Mesenteric fat pad (tissue), 1 donor: ENCODE results near the gene REPS2. TPM values are rescaled to one million over a fixed set of nuclear protein-coding genes. Genes with fewer than 3 reads are reported as not detected.

Experiments
- DNase-seq: peaks from one replicate; pipeline ENCODE4 v3.0.0-alpha.2; 2020; ENCODE audit warnings: low spot score
- total RNA-seq: library from RNA; stranded (reverse); fragmentation: NEBNext Ultra II Directional; extraction: Animal tissue kit (Norgen Biotek cat#: 25700); gene quantifications from one replicate; pipeline ENCODE4 v1.2.1, GENCODE V29; 2021
- donor health status: DM: yes; HTN: yes; CAD: no.

REPS2 gene
- total RNA-seq, 1 donor from 2014 or later, result 6.1 TPM

DNA sequence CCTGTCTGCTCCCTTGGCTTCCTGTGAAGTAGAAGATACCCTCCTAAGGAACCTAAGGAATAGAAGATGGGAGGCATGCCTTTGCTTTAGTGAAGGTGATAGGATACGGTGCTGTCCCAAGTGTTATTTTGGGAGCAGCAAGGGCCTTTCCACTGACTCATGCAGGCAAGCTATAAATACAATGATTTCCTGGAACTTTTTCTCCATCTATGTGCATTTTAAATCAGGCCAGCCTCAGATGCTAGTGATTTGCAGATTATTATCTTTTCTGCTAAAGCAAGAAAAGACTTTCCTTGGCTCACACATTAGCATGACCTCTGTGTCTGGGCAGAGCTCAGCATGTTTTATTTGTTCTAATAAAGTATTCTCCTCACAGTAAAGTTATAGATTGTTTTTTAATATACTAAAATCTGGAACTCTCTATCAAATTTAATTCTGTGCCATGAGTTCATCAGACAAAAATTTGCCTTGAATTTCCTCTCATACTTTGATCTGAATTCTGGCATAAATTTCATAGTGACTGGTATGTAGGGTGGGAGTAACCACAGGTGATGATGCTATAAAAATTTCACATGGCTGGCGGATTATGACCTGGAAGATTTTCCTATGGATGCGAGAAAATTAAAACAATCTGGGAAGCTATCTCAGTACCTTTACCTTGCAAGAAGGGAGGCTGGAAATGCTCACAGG is 131.7 kb downstream of the REPS2 start:
- DNase-seq, result no peak

DNA sequence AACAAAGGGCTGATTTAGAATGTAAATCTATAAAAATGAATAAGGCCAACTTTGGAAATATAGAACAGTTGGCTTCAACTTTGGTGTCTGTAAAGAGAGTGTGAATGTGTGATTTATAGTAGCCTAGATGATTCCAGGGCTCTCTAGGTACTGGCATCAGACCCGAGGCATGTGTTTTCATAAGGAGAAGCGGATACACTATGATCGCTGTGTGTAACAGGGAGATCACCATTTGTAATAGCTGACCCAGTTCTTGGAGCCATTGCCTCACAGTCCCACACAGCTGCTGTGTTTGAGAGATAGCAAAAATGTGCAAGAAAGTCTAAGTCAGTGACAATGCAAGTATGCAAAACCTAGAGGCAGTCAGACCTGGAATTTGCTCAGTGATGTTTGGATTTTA is 135.1 kb downstream of the REPS2 start:
- DNase-seq, result no peak

DNA sequence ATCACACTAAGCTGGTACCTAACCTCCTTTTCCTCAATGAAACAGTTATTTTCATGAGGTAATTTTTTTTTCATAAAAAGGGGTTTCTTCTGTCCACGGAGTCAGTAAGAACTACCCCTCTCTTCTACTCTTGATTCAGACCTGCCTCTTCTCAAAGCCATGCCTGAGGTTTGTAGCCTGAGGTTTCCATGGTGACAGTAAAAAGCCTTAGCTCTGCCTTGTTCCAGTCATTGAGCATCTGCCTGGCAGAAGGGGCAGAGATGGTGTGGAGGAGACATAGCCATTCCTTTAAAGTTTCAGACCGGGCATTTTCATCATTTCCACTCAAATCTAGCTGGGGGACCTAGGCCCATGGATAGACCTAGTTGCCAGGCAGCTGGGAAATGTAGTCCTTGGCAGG is 135.5 kb downstream of the REPS2 start:
- DNase-seq, result no peak

DNA sequence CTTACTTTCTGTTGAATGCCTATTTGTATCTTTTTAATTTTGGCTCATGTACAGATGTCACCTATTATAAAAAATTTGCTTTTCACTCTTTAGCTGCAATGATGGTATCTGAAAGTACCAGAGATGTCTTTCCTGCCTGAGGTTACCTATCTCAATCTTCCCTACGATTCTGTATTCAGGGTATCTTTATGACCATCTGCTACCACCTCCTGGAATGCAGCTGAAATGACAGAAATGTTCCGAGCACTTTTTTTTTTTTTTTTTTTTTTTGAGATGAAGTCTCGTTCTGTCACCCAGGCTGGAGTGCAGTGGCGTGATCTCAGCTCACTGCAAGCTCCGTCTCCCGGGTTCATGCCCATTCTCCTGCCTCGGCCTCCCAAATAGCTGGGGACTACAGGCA is 136.4 kb downstream of the REPS2 start:
- no peak for DNase-seq

DNA sequence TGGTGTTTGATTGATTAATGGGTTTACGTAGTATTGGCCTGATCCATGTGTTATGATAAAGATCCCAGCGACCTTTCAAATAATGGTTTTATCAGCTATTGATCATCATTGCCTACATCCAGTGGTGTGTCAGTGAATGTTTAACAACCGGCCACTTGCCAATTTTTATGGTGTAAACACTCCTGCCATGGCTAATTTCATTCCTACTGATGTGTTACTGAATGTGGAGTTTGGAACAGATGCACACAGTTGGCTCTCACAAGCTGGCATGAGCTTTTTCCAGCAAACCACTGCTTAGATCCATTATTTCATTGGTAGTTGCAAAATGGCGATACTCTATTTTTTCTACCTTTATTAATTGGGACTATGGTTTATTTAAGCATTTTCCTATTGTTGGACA is 139.9 kb downstream of the REPS2 start:
- no peak for DNase-seq

DNA sequence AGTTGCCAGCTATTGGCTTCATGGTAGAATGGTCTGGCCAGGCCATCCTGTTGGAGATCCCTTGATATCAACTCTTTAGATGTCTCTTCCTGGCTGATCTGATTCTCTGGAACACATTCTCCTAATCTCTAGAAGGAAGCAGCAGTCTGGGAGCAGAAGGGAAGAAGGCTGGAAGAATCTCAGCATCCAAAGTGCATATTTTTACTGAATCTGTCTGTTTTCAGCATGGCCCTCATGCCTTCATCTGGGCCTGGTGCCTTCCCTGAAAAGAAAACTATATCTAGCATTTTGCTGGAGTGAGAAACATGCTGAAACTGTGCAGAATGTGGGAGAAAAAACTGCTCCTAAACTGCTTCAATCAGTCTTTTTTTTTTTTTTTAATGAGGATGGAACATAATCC is 148.7 kb downstream of the REPS2 start:
- DNase-seq, result no peak

DNA sequence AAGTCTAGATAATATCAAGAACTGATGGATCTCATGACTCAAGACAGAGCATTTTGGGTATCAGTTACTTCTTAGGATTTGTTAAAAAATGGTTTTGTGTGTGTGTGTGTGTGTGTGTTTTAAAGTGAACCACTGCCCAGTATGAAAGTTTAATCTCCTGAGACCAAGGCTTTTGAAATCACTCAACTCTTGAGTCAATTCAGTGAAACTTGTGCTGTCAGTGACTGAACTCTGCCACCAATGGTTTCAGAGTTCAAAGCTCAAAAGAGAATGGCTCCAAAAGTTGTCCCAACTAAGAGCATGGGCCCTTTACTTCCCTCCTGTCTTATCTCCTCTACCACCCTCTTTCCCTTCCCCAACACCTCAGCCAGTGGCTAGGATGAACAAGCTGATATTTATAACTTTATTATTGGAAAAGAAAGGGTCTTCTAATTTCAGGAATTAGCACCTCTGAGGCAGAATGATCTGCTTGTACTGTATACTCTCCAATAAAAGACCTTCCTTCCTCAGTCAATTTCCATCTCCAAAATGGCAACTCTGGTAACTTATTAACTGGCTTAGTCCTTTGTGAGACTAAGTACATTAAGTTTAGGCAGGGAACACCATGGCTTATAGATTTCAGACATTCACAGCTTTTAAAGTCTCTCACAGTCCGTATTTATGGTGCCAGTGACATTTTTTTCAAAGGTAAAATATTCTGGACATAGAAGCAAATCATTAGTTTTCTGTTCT is 152.2 kb downstream of the REPS2 start:
- no peak for DNase-seq

DNA sequence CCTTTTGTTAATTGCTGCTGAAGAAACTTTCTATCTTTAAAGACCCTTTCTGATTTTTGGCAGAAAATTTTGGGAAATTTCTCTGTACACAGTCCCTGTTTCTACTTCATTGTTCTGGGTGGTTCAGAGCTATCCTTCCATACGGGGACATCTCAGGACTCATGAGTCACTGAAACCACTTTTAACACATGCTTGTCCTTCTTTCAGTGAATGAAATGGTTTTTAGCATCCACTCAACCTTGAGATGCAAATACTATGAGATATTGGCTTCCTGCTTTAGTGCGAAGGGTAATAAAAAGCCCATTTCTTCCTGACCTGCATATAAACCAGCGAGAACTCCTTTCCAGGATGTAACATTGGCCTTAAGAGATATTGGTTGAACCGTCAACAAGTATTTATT is 158.0 kb downstream of the REPS2 start:
- no peak for DNase-seq

DNA sequence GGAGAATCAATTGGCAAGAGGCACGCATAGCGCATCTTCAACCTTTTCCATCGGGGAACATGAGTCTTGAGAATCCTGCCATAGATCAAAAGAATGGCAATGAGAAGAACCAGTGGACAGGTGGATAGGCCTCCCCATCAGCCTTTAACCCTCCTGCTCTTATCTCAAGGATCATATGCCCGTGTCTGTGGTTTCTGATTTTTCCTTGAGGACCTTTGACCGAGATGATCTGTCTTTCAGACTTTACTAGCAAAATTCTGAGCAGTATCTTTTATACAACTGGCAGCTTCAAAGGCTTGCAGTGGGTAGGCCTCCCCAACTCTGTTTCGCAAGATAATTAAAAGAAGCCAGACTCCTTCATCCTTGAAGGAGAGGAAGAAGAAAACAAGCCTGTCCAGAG is 174.4 kb downstream of the REPS2 start:
- DNase-seq, result no peak

DNA sequence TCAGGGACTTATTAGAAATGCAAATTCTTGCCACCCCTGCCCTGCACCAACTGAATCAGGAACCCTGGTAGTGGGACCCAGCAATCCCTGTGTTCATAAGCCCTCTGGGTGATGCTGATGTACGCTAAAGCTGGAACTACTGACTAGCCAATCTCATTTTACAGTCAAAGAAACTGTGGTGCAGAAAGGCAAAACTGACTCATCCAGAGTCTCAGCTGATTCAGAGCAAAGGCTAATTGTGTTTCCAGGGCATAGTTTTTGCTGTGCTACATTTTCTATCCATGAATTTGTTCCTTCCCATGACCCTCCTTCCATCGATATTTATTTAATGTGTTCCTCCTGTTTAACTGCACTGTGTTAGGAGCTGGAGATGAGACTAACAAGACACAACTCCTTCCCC is 207.5 kb downstream of the REPS2 start:
- DNase-seq, result no peak

DNA sequence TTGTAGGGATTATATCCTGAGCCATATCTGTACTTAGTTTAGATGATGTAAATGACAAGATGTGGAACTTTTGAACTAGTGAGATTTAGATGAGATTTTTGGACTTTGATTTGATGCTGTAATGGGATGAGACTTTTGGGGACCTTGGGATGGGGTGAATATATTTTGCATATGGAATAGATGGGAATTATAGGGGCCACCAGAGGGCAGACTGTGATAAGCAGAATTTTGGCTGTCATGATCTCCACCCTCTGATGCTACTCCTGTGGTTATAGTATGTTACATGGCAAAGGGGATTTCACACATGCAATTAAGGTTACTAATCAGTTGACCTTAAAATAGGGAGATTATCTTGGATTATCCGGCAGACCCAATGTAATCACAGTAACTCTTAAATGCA is 214.5 kb downstream of the REPS2 start:
- no peak for DNase-seq

DNA sequence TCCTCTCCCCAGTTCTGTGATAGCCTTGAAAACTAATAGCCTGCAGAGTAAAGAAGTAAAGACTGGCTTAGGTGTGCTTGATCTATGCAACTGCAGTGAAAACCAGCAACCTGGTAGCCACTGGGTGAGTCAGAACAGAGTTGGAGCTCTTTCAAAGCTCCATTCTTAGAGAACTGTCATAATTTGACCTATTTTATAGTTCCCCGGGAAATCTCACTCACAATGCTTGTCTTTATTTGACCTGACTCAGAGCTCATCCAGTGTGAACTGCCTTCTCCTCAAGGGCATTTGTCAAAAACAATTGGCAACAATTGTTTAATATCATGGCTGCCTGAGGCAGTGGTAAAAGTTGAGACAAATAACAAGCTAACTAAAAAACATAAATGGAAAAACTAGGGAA is 215.5 kb downstream of the REPS2 start:
- DNase-seq, result no peak

DNA sequence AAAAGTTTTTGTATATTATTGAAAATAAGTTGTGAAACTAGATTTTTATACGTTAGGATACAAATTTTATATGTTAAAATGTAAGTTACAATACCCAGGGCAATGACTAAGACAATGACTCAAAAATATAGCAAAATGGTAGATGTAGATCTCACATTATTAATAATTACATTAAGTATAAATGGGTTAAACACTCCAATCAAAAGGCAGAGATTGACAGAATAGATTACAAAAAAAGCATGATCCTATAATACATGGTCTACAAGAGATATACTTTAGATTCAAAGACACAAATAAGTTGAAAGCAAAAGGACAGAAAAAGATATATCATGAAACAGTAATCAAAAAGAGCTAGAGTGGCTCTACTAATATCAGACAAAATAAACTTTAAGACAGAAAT is 217.6 kb downstream of the REPS2 start:
- DNase-seq, result no peak

DNA sequence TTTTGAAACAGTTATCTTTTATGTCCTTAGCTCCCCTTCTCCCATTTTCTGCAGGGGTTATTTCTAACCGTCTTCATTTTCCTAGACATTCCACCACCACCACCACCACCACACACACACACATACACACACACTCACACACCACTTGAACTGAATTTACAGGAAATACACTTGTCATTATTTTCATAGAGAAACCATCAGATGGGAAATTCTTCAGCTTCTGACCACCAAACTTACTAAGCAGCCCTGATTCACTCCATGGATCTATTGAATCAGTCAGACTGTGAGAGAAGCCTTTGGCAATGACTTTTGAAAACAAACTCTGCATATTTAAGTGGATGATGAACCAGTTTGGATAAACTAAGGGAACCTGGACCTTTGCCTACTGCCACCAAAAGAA is 218.5 kb downstream of the REPS2 start:
- DNase-seq, result no peak

DNA sequence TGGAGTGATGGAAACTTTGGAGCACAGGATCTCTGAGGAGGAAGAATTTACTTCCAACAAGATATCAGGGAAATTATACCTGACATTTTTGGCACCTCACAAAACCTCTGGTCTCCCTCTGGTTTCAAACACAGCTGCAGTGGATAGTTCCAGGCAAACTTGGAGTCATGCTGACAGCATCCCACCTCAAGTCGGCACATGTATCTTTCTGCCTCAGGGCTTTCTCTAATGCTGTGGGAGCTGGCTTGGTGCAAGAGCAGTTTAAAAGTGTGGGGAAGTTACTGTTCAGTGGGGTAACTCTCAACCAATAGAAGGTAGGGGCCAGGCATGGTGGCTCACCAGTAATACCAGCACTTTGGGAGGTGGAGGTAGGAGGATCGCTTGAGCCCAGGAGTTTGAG is 221.5 kb downstream of the REPS2 start:
- DNase-seq, result no peak

DNA sequence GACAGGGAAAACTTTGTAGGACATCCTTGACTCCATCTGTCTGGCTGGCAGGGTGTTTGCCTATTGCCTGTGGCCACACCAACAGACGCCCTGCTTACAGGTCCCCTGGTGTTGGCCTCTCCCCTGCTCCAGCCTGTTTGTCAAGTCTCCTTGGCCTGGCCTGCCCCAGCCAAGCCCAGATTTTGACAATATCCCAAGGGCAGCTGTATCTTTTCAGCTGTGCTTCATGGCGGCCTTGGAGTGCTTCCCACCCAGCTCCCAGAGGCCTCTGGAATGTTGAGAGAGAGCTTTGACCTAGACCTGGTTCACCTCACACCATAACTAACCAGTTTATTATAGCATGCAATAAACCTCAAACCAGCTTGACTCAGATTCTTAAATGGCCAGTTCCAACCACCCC is 224.5 kb downstream of the REPS2 start:
- DNase-seq, result no peak

DNA sequence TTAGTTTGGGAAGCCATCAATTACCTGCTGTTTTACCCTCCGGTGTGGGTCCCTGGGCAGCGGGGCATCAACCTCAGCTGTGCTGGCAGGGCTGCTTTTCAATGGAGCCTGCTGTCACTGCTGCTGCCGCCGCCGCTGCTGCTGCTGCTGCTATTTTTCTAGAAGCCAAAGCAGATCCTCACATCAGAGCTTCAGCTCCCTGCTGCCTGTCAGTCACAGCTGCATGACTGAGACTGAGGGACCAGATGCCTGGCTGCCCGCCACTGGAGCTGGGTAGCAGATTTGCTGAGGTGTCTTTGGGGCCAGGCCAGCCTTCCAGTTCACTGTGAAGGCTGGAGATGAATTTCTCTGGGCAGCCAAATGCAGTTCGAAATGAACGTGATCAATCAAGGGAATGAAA is 228.2 kb downstream of the REPS2 start:
- DNase-seq, result no peak

DNA sequence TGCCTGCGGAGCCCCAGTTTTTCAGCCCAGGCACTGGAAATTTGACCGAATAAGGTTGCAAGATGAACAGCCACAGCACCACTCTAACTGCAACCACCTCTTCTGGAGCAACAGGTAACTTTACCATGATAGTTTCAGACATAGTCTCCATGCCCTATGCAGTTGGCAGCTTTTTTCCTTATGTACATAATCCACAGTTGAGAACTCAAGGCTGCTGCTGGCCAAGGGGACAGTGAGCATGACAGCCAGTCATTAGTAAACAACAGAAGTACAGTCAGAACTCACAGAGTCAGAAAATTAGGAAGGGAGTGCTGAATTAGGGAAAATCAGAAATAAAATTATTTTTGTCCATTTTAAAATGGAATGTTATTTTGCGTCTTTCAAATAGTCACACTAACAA is 235.9 kb downstream of the REPS2 start:
- DNase-seq, result no peak

DNA sequence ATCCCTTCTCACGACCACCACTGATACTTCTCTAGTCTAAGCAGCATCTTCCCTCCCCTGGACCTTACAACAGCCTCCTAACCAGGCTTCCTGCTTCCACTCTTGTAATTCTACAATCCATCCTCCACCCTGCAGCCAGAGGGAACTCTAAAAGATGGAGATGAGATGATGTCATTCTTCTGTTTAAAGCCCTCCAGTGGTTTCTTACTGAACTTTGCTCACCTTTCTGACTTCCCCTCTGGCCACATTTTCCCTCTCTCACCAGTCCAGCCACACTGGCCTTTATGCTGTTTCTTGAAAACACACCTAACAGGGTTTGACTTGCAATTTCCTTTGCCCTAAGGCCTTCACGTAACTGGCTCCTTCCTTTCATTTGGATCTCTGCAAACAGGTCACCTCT is 237.1 kb downstream of the REPS2 start:
- DNase-seq, result no peak

DNA sequence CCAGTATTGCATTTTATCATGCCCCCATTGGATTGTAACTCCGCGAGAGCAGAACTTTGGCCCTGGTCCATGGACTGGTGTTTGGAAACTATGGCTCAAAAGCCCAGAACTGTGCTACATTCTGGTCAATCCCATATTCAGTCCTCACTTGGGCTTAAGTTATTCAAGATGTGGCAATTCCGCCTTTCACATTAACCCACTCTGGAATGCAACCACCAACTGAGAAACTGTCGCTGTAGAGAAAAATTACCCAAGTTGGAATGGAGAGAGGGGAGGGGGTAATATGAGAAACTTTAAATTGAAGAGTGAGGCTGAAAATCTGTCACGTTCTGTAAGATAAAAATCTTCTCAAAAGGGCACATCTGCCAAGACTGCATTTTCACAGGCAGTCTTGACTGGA is 239.0 kb downstream of the REPS2 start:
- DNase-seq, result no peak

DNA sequence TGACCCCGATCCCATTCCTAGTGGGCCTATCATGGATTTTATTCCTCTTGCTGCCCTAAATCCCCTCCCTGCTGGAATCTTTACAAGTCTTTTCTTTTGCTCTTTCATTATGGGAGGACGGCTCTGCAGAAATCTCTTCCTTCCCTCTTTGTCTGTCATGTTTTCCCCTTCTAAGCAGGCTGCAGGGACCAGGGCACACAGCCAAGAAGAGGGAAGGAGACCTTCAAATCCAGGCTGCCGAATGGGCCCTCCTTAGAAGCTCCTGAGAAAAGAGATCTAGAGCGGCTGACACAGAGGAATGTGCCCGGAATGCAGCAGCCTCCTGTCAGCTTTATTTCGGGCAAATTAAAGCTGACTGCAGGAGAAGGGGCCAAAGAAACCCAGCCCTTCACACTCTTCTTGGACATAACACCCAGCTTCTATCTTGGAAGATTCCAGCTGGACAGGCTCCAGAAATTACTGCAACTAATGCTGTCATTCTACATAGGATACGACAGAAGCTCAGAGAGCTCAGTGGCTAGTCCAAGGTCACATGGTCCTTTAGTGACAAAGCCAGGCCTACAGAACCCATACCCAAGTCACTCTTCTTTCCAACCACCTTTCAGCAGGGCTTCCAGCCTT is 240.8 kb downstream of the REPS2 start:
- no peak for DNase-seq

DNA sequence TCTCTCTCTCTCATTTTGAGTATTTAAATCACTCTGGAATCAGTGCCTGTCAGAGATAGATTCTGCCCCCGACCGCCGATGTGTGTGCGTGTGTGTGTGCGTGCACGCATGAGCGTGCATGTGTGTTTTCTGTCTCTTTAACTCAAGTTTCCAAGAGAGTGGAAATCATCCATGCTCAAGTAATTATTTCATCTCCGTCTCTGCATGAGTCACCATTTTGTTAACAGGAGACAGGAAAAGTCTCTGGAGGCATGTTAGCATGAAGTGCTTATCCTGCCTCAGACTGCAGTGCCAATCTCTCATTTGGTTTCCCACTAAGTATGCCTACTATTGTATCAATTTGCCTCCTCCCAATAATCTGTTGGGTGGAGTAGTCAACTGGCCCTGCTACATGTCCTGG is 245.6 kb downstream of the REPS2 start:
- DNase-seq, result no peak
